Skin epidermis (tissue), 12 donors: ENCODE data around the gene NTRK3.

Experiments
- H3K27ac ChIP-seq, 21 experiments: fragments of 200-600 bp; sonication (generic) in 11 of 21; one replicate each; pipeline ENCODE4 v1.5.0; 2020; ENCODE audit warnings: mild to moderate bottlenecking in 3 of 21, inconsistent platforms in 2 of 21, moderate library complexity in 2 of 21
- H3K4me3 ChIP-seq, 7 experiments: fragments of 200-600 bp; sonication (generic) in 2 of 7; one replicate each; pipeline ENCODE4 v1.5.0; 2020; ENCODE audit warnings: inconsistent platforms in 2 of 7, mild to moderate bottlenecking in 2 of 7, moderate library complexity in 1 of 7

Gene NTRK3

GRCh38 chr15:87826119-87826747 is 430.3 kb downstream of the NTRK3 start:
- no peak overlapping the region for H3K4me3 ChIP-seq
- no peak overlapping the region for H3K27ac ChIP-seq

GRCh38 chr15:87818756-87819155 is 437.8 kb downstream of the NTRK3 start:
- Histone ChIP-seq H3K27ac (no peak overlapping the region), H3K4me3 (no peak overlapping the region)

DNA sequence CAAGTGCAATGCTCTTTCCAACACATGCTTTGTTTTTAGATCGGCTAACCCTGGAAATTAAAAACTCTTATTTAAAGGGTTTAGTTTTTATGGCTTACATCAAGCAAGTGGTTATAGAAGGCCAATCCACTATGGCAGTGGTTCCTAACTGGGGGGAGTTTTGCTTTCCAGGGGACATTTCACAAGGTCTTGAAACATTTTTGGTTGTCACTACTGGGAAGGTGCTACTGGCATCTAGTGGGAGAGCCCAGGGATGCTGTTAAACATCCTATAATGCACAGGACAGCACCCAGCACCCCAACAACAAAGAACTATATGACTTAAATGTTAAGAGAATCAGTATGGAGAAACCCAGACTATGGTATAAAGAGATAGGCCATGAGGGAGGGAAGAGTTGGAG is 439.0 kb downstream of the NTRK3 start:
- Histone ChIP-seq H3K27ac (no peak overlapping the region), H3K4me3 (no peak overlapping the region)

DNA sequence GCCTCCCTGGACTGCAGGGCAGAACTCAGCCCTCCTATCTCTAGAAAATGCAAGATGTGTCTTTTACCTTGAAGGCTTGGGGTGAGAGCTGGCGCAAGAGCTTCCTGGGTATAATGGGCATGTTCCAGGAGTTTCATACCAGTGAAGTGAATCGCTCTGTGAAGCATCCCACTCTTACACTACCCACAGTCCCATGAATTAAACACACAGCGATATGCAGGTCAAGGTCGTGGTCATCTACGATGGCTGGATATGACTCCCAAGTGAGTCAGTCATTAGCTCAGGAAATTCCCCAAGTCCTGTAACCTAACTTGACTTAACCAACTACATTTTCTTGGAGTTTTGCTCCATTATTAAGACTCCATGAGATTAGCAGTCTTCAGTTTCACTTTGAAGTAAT is 439.7 kb downstream of the NTRK3 start:
- no peak overlapping the region for H3K27ac ChIP-seq
- no peak overlapping the region for H3K4me3 ChIP-seq

DNA sequence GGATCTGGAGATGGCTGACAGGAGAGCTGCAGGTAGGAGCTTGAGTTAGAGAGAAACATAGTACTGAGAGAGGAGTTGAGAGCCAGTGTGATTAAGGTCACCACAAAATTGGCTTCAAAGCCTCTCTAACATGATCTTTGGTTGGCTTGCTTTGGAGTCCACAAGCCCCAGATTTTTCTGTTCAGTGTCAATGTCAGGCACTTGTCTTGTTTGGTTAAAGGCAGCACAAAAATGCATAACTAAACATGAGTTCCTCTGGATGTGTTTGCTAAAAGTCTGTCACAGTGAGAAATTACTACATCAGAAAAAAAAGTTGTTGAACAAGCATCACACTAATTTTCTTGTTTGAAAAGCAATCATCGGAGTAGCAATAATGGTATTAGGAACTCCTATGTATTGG is 440.5 kb downstream of the NTRK3 start:
- Histone ChIP-seq H3K27ac (no peak overlapping the region), H3K4me3 (no peak overlapping the region)
